Stimulated activated CD8-positive, alpha-beta memory T cell treated with anti-CD3 and anti-CD28 coated beads, Interleukin-15, amount 100 ng/mL, for 4 hours (primary cell): ENCODE results near the gene MTMR1.

ENCODE experiments used
- DNase-seq, 2 donors: peaks; one replicate each; pipeline ENCODE4 v3.0.0-alpha.2; 2020; ENCODE audit warnings: low read depth in 2 of 2

Gene MTMR1

DNA sequence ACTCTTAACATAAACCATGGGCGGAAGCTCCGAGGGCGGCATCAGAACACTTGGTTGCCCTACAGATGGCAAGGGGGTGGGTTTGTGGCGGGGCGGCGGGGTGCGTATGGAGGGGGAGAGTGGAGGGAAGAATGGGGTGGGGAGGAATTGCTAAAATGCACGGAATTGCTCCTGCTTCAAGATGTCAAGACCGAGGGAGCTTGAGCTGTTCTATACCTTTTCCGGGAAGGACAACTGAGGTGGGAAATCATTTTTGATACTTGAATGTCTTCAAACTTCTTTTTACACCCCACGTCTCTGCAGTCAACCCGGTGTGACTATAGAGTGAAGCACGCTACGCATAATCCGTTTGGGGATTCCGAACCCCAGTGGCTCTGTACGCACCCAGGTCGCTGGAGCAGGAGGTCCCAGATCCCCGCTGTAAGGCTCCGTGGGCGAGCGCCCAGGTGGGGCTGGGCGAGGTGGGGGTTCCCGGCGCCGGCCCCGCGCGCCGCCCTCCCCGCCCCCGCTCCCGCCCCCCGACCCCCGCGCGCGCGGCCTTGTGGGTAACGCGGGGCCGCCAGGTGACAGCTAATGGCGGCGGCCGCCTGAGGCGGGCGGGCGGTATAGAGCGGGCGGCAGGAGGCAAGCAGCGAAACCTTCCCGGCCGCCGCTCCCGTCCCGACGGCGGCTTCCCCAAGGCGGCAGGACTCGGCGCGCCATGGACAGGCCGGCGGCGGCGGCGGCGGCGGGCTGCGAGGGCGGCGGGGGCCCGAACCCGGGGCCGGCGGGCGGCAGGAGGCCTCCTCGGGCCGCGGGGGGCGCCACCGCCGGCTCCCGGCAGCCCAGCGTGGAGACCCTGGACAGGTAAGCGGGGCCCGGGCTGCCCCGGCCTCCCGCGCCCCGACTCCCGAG lies at the start of gene MTMR1:
TSS of gene MTMR1 (plus strand) at position 566 of the 894 bp plus-strand sequence. CDS start at position 701, 135 bp downstream.
- DNase-seq: peak in 1 of 2 donors; percentile 33

DNA sequence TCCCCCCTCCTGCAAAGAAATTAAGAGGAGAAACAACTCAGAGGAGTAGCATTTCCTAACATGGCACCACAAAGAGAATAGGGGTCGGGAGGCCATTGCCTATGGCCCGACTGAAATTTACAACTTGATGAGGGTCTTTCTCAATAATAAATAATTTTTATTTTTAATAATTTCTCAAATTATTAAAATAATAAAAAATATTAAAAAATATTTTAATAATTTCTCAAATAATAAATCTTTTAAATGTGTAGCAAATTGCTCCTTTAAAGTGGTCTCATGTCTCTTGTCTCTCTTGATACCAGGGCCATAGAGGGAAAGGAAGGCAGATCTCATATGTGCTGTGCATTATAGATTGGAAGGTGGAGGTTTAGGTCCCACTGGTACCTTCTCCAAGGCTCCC lies 49.2 kb upstream of the MTMR1 start:
- DNase-seq: no peak

DNA sequence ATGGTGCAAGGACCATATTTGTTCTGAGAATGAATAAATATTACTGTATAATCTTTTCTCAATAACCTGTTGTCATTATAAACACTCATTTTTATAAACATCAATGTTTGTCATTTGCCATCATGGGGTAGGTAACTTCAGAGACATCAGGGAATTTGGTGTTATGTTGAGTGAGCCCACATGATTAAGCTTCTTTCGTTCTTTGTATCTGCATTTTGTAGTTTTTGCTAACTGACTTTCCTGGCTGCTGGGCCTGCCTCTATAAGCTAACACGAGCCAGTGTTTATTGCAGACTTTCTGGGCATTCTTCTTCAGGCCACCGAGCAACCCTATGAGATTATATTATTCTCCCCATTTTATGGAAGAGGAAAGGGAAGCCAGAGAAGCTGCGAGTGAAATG lies 48.8 kb upstream of the MTMR1 start:
- no peak for DNase-seq

DNA sequence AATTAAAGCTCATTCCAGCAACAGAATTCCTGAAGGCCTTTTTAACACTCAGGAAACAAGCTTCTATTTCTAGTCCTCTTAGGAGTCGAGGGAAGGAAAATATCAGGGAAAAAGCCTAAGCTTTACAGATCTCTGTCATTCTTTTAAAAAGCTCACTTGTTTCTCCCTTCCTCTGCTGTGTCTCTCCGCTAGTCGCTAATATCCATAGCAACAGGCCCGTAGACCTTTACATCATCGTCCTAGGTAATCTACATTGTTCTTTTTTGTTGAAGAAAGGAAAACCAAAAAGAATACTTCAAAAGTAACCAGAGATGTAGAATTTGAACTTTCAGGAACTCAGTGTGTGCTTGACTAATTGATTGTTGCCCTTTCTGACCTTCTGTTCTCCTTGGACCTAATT lies 45.9 kb upstream of the MTMR1 start:
- no peak for DNase-seq

DNA sequence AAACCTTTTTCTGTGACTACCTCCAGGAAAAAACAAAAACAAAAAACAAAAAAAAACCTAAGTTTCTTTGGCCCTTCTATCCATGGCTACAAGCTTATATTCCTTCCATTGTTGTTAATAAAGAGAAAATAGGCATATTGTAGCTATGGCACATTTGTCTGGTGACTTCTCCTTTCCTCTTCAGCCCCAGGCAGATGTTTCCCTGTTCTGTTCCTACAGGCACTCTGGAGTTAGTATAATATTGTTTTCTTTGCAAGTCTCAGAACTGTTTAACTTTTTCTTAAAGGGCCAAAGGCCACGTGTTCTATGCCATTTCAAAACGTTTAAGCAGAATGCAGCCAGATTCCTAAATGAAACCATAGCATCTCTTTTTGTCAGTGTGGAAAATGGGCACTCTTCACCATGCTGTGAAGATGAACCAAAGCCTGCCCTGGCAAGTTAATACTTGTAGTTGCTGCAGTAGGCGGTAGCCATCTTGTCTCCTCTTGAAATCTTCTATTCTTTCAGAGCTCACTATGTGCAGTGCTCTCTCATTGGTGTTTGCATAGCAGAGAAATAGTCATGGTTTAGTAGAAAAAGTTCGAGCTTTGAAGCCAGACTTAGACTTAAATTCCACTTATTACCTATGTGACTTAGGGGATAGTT lies 44.8 kb upstream of the MTMR1 start:
- DNase-seq: no peak

DNA sequence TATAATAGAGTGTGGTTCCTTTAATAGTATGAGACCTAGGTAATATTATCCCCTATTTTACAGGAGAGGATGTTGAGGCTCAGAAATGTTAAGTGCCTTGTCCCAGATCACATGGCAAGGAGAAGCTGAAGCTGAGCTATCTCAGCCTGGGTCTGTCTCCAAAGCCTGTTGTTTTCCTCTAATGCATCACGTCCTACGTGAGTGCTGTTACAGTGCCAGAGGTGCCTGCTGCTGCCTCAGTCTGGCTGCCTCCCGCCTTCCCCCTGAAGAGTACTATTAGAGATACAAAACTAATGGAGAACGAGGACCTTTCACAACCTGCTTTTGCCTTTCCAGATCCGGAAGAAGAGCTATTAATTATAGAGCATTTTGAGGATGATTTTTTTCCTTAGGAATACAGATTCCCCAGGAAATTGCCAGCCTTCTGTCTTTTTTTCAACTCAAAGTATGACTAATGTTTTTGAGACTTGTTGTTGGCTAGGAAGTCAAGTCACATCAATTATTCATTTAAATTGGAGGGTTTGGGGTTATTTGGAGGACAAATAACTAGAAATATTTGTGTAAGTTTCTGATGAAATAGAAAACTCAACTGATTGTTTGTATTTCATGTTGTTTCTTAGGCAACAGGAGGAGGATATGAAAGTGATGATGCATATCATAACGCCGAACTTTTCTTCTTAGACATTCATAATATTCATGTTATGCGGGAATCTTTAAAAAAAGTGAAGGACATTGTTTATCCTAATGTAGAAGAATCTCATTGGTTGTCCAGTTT lies 43.9 kb upstream of the MTMR1 start:
- no peak for DNase-seq

DNA sequence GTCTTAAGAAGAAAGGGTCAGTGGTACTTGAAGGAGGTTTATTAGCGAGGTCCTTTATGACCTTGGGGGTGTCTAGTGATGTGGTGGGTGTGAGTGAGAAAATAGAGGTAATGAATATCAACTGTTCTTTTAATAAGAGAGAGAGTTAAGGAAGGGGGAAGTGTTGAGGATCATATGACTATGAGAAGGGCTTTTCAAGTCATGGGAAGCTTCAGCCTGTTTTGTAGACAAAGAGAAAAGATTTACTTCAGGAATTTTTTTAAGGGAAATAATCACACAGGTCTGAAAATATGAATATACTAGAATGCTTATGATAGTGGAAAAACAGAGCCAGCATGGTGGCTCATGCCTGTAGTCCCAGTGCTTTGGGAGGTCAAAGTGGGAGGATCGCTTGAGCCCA lies 41.3 kb upstream of the MTMR1 start:
- no peak for DNase-seq

DNA sequence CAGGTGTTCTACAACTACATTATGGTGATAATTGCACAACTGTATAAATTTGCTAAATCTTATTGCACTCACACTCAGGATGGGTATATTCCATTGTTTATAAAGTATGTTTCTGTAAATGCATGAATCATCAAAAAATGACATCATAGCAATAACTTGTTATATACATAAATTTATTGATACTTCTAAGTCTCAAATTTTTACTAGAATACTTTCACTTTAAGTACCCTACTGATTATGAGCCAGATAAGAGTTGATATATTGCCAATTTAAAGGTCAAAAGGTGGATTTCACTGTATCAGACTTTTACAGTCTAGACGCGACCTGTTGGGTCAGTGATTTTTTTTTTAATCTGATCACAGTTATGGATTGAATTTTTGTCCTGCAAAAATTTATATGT lies 37.4 kb upstream of the MTMR1 start:
- DNase-seq: no peak

DNA sequence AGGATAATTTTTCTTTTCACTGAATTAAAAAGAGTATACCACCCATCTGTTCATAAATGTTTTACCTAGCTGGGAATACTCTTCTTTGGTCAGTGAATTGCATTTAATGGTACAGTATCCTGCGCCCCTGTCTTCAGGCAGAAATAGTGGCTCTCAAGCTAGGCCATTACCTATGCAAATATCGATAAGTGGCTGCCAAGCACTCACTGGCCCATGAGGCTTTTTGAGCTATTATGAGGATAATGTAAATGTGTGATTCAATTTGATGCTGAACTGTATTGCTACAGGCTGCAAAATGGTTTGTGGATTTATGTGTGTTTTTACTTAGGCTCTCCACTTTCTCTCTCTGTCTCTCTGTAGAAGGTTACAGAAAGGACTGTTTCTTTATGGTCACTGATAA lies 30.1 kb upstream of the MTMR1 start:
- DNase-seq: no peak

DNA sequence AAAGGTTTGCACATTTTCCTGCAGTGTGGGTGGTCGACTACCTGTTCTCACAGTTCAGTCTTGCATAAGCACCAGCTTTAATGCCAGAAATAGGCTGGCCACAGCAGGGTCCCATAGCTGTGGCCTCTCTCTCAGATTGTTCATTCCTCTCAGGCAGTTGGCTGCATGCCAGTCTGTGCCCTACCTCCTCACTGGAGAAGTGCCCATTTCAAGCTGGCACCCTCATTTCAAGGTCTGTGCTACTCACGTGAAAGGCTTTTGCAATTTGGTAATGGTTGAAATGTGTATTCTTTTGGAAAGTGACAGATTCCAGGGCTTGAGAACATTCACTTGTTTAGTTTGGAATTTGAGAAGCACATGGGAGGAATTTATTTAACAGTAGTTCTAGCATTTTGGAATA lies 28.9 kb upstream of the MTMR1 start:
- no peak for DNase-seq

DNA sequence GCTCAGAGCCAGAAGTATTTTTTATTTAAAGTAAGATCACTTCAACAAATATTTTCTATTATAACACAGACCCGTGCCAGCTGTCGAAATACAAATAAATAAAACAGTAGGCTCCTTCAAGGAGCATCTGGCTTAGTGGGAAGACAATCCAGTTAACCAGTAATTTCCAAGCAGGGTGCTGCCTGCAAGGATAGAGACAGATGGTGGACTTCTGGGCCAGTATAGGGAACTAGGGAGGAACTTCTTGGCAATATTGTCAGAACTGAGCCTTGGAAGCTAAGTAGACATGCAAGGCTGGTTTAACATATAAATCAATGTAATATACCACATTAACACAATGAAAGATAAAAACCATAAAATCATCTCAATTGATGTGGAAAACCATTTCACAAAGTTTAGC lies 17.0 kb upstream of the MTMR1 start:
- no peak for DNase-seq

DNA sequence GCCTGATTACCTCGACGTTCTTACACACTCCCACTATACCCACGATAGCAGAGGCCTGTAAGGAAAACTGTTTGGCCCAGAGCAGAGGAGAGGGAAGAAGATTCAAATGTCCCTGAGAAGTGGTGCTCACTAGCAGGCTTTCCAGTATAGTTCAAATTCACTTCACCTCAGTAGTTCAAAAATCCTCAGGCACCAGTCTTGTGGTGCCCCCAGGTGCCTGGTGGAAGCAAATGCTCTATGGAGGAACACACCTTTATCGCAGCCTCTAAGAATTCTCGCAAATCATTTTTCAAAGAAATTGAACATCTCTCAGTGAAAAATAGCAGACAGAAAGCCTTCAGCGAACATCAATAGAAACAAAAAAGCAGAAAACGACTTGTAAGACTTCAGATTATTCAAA lies 12.2 kb upstream of the MTMR1 start:
- no peak for DNase-seq

DNA sequence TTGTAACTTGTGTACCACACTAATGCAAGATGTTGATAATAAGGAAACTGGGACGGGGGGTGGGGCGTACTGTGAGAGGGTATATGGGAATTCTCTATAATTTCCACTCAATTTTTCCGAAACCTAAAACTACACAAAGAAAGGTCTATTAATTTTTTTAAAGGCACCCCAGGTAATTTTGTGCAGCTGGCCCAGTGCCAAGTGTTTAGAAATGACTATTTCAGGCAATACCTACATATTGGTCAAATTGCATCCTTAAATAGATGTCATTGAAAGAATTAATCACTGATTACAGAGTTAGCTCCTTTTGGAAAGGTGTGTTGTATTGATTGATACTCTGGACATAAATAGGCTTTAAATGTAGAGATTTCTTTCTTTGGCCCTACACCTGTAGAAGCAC lies 10.1 kb upstream of the MTMR1 start:
- no peak for DNase-seq

DNA sequence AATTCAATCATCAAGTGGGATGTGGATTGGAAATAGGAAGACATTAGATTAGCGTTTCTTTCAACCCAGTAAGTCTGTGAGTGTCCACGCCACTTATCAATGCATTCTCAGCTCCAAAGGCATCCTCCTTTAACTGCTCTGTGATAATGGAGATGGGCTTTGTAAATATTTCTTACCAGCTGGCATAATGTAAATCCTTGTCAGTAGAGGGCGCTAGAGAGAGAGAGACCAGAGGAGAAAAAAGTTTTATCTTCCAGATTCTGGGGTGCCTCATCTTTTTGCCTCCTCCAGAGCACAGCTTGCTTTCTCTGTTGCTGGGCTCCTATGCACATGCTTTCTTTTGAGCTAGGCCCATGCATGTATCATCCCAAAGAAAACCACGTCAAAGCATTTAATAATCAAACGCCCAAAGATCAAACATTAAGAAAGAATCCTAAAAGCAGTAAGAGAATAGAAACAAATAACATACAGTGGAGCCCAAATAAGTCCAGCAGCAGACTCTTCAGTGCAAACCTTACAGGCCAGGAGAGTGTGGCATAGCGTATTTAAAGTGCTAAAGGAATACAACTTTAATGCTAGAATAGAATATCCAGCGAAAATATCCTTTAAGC lies 9.6 kb upstream of the MTMR1 start:
- no peak for DNase-seq

DNA sequence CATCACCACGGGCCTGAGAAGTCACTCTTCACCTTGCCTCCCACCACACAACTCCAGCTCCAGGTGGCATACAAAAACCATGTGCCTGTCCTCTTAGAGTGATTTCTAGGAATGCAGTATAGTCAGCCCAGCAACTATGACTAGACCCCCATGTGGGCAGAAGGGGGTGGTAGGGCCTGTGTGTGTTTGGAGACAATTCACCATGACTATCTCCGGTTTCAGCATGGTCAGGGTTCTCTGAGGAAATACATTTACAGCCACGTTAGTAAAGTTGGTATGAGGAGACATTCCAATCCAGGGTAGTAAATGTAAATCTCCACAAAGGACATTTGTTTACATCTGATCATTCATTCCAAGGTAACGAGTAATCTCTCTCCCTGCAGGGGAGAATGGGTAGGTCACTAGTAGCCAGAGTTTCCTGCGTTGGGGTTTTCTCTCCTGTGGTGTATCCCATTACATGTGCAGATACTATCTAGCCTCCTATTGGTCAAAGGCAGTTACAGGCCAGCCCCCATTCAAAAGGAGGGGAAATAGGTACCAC lies 4.2 kb upstream of the MTMR1 start:
- DNase-seq: no peak

DNA sequence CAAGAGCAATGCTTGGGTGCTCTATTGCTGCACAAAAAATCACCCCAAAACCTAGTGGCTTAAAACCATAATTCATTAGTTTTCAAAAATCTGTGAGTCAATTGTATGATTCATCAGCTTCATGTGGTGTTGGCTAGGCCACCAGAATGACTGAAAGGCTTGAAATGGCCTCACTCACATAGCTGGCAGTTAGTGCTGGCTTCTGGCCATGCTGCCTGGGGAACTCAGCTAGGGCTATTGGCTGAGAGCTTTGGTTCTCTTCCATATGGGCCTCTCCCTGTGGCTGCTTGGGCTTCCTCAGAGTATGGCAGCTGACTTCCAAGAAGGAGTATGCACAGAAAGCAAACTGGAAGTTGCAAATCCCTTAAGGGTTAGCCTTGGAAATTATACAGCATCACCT lies 3.1 kb upstream of the MTMR1 start:
- no peak for DNase-seq

DNA sequence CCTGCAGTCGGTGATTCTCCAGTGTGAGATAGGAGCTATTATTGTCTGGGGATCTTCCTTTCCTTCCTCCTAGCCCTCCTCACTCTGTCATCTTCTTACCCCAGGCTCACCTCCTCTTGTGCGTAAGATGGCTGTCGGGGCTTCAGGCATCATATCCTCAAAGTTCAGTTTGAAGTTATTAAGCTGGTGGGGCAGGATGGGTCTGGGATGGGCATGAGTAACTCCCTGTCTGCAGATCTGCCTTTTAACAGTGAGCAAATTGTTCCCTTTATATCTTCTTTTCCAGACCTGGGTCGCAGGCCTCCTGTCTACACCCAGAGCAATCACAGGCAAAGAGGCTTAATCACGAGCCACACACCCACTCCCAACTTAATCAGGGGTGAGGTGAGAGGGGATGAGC lies 900 bp upstream of the MTMR1 start:
- DNase-seq: no peak

DNA sequence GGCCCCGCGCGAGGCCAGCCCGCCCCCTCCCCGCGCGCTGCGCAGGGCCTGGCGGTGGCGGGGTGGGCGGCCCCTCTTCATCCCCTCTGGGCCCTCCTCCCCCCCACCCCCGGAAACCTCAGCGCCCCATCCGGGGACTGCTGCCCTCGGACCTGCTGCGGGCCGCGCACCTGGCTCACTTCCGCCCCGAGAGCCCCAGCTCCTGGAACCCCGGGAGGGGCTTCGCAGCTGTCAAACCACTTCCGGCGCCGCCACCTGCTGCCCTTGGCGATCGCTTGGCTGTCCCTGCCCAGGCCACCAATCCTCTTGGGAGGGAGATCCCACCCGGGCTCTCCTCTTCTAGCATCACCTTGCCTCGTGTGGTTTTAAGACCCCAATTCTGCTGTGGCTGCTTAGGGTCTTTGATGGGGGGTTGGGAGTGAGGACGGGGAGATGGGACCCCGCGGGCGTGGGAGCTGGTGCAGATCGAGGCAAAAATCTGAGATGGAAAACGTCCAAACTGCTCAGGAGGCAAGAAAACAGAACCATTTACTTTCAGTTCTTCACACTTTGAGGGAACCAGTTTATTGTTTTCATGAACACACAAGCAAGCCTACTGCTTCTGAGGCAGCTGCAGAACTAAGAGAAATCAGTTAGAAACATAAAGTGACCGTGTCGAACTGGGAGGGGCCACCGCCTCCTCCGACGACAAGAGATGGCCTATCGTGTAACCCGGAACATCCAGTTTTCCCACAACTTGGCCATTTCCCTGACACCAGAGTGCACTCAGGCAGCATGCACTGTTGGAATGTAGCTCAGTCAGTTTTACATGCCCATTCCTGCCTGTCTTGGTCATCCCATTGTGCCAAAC lies 754 bp downstream of the MTMR1 start:
- peak in 1 of 2 donors; percentile 40 for DNase-seq

DNA sequence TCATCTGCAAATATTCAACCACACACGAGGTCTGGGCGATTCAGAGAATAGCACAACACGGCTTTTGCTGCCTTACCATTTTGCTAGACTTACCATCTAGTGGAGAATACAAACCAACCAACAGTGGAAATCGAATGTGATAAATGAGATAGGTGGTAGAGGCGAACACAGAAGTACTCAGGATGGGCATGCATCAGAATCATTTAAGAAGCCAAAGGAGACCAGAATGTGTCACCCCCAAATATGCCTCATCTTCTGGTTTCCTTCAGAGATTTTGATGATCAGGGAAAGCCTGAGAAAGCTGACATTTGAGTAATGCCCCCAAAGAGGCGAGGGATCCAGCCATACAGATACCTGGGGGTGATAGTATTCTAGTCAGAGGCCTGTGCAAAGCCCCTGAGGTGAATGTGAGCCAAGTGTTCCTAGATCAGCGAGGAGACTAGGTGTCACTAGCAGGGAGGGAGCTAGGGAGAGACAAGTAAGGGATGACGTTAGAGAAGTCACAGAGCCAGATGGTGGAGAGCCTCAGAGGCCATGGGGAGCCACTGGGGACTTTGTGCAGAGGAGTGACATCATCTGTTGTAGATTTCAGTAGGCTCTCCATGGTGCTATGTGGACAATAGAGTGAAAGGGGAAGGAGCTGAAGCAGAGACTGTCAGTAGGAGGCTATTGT lies 1.7 kb downstream of the MTMR1 start:
- DNase-seq: no peak

DNA sequence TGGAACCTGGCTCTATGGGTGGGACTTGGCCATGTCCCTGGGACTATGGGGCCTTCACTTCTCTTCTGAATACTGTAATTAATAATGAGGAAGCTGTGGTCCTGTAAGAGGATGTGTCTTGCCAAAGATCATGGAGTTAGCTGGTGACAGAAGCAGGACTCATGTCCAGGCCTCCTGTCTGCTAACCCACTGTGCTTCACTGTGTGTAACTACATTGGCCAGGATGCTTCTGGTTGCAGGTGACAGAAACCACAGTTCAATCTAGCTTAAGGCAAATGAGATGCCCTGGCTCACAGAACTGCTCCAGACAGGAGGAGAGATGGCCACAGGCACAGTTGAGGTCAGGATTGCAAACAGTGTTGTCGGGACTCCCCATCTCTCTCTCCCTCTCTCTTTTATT lies 3.1 kb downstream of the MTMR1 start:
- DNase-seq: no peak
